Endothelial cell of umbilical vein (primary cell): ENCODE data around the gene PAXX. TPM values are rescaled to one million over a fixed set of nuclear protein-coding genes. Genes with fewer than 3 reads are reported as not detected.

ENCODE experiments used
- BruUV-seq: library from RNA; stranded (reverse); fragments of 400-500 nt; replicated peaks from 2 replicates; lab custom pipeline; 2021; lab: Mats Ljungman, UMichigan
- CTCF ChIA-PET: fragments of 300-600, 350-600 bp; sonication (Branson Sonifier 250); formaldehyde crosslinking; loops from one replicate; lab custom pipeline; 2021; ENCODE audit warnings: antibody characterized with exemption, inconsistent platforms; lab: Charles Lee
- POLR2A ChIA-PET: fragments of 300-600, 350-600 bp; sonication (Branson Sonifier 250); formaldehyde crosslinking; loops from one replicate; lab custom pipeline; 2021; ENCODE audit warnings: antibody characterized with exemption, inconsistent platforms; lab: Charles Lee
- DNase-seq: peaks from one replicate; pipeline ENCODE4 v3.0.0-alpha.2; 2011; ENCODE audit warnings: low read depth, low spot score
- FAIRE-seq: peaks from 2 replicates; lab custom pipeline; 2011; peaks lifted over from hg19 to GRCh38; lab: Jason Lieb, UNC
- H2AFZ ChIP-seq: 2 replicates; pipeline ENCODE4 v1.6.0; 2012; ENCODE audit warnings: low read depth, low read length, control low read depth, inconsistent platforms
- H3K27ac ChIP-seq: 2 replicates; pipeline ENCODE4 v1.5.1; 2011; ENCODE audit warnings: low read depth, mild to moderate bottlenecking, control low read depth, low read length, moderate library complexity; ENCODE audit not compliant: insufficient read depth
- H3K27me3 ChIP-seq, 2 experiments: 2 replicates each; pipeline versions ENCODE4 v1.6.0 to v1.6.1; 2011; ENCODE audit warnings: low read length in 2 of 2, mixed read lengths in 1 of 2; ENCODE audit not compliant: control insufficient read depth in 2 of 2, insufficient read depth in 2 of 2
- H3K36me3 ChIP-seq, 2 experiments: 2 replicates in 1 of 2; 3 replicates in 1 of 2; pipeline ENCODE4 v1.5.1; 2011; ENCODE audit warnings: low read length in 2 of 2, mild to moderate bottlenecking in 1 of 2, moderate library complexity in 1 of 2; ENCODE audit not compliant: control insufficient read depth in 2 of 2, insufficient read depth in 2 of 2; ENCODE audit errors: extremely low read depth in 1 of 2
- H3K4me1 ChIP-seq: 3 replicates; pipeline ENCODE4 v1.5.1; 2011; ENCODE audit warnings: mild to moderate bottlenecking, low read length; ENCODE audit not compliant: control insufficient read depth, insufficient read depth; ENCODE audit errors: extremely low read depth
- H3K4me2 ChIP-seq: 2 replicates; pipeline ENCODE4 v1.6.1; 2011; ENCODE audit warnings: low read length, control low read depth, mixed read lengths; ENCODE audit not compliant: insufficient read depth
- H3K4me3 ChIP-seq, 3 experiments: fragments of 200-600 bp in 1 of 3; sonication (generic), shearing (Covaris generic) in 1 of 3; replicated peaks in 1 of 3; 2 replicates each; pipeline ENCODE4 v1.5.1; 2011 to 2016; ENCODE audit warnings: control low read depth in 3 of 3, low read length in 3 of 3, mild to moderate bottlenecking in 2 of 3, inconsistent platforms in 1 of 3, low read depth in 1 of 3, moderate library complexity in 1 of 3; ENCODE audit not compliant: insufficient read depth in 1 of 3
- H3K79me2 ChIP-seq: 2 replicates; pipeline ENCODE4 v1.6.0; 2012; ENCODE audit warnings: low read length, inconsistent platforms; ENCODE audit not compliant: control insufficient read depth, insufficient read depth
- H3K9ac ChIP-seq: replicated peaks from 2 replicates; pipeline ENCODE3; 2011; ENCODE audit warnings: low read length, control low read depth; ENCODE audit not compliant: insufficient read depth; ENCODE audit errors: extremely low read depth
- H3K9me1 ChIP-seq: replicated peaks from 3 replicates; pipeline ENCODE4 v1.6.0; 2011; ENCODE audit warnings: mild to moderate bottlenecking, low read length; ENCODE audit not compliant: control insufficient read depth, insufficient read depth; ENCODE audit errors: extremely low read depth
- H3K9me3 ChIP-seq: replicated peaks from 2 replicates; pipeline ENCODE4 v1.5.1; 2012; ENCODE audit warnings: low read length, inconsistent platforms; ENCODE audit not compliant: control insufficient read depth, insufficient read depth
- H4K20me1 ChIP-seq: replicated peaks from 2 replicates; pipeline ENCODE3; 2011; ENCODE audit warnings: mild to moderate bottlenecking, low read length; ENCODE audit not compliant: control insufficient read depth, insufficient read depth; ENCODE audit errors: extremely low read depth
- EZH2 ChIP-seq: IDR thresholded peaks from 2 replicates; pipeline ENCODE4 v1.6.1; 2012; ENCODE audit warnings: borderline replicate concordance, low read depth, mild to moderate bottlenecking, moderate library complexity, low read length, inconsistent platforms; ENCODE audit not compliant: severe bottlenecking
- FOS ChIP-seq: IDR thresholded peaks from 2 replicates; pipeline ENCODE4 v1.6.1; 2011; ENCODE audit warnings: mild to moderate bottlenecking, low read length, moderate library complexity, borderline replicate concordance; ENCODE audit not compliant: insufficient read depth
- GATA2 ChIP-seq: IDR thresholded peaks from 2 replicates; pipeline ENCODE4 v1.7.0; 2011; ENCODE audit warnings: low read depth, mild to moderate bottlenecking, moderate library complexity, mixed read lengths, low read length; ENCODE audit not compliant: insufficient read length, insufficient read depth
- JUN ChIP-seq: IDR thresholded peaks from 2 replicates; pipeline ENCODE4 v1.6.1; 2011; ENCODE audit warnings: borderline replicate concordance, low read depth; ENCODE audit not compliant: insufficient read length, insufficient read depth
- MYC ChIP-seq: IDR thresholded peaks from one replicate; pipeline ENCODE4 v1.6.1; 2011; ENCODE audit warnings: mild to moderate bottlenecking, low read depth, low read length
- POLR2A ChIP-seq: IDR thresholded peaks from 2 replicates; pipeline ENCODE4 v1.6.1; 2012; ENCODE audit warnings: low read depth, mild to moderate bottlenecking, control low read depth, low read length
- POLR2AphosphoS5 ChIP-seq: IDR thresholded peaks from 2 replicates; pipeline ENCODE4 v1.6.1; 2012; ENCODE audit warnings: low read depth, mild to moderate bottlenecking, control low read depth, low read length, moderate library complexity; ENCODE audit not compliant: insufficient read depth
- dilution Hi-C: fragments of 300-500 bp; cut with MboI; formaldehyde crosslinking; loops from one replicate; pipeline ENCODE4 v1.15.0; 2019; ENCODE audit warnings: low sequenced_read_pairs; ENCODE audit not compliant: extremely low pct_ligation_motif_present
- intact Hi-C: fragments of 100-400 bp; cut with micrococcal nuclease; formaldehyde crosslinking; loops from one replicate; pipeline ENCODE4 v1.10.0; 2022
- polyA plus RNA-seq, 4 experiments: library from polyadenylated mRNA; depleted of rRNA in 3 of 4; stranded (reverse) in 3 of 4; unstranded in 1 of 4; fragments of >200 nt; gene quantifications; 2 replicates each; pipeline versions ENCODE4 v1.2.1 to v1.2.3, GENCODE V29; 2011 to 2012; ENCODE audit warnings: missing spikeins in 1 of 4
- total RNA-seq: library from RNA; stranded (reverse); gene quantifications from 2 replicates; pipeline ENCODE4 v1.2.3, GENCODE V29; 2021
- TF ChIP-seq, protein P1 (sequence below), 2 donors: IDR thresholded peaks; 1 replicate in 1 of 2; 2 replicates in 1 of 2; pipeline ENCODE4 v1.5.1; 2011; ENCODE audit warnings: low read length in 2 of 2, mild to moderate bottlenecking in 2 of 2, moderate library complexity in 2 of 2, control low read depth in 1 of 2, inconsistent platforms in 1 of 2, low read depth in 1 of 2; ENCODE audit not compliant: insufficient read depth in 1 of 2; ENCODE audit errors: extremely low read depth in 1 of 2
- TF ChIP-seq, protein P2 (sequence below): IDR thresholded peaks from 2 replicates; pipeline ENCODE4 v1.6.1; 2011; ENCODE audit not compliant: insufficient read depth, insufficient read length

PAXX gene
- total and polyA plus RNA-seq, 2 donors (not counting 3 experiments of a cell fraction or from before 2014, with no cell fraction given) = 34.0 to 35.0 TPM

DNA sequence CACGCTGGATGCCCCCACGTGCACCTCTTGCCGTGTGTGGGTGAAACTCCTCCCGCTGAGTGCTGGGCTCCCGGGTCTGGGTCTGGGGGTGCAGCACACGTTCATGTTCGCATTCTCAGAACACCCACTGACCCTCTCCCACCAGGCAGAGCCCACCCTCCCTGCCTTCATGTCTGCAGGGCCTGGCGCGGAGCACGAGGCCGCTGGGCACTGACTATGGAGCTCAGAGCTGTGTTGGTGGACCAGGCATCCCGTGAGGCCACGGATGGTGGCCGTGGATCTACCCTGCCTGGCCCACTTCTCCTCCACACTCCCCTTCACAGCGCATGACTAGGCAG is 31.3 kb upstream of the PAXX start:
- H3K4me1 ChIP-seq = no peaks in the 10 kb centered on the region
- no peaks in the 10 kb centered on the region for H3K36me3 ChIP-seq
- H3K9me1 ChIP-seq = no peaks in the 10 kb centered on the region
- intact Hi-C loops (no loop called here), dilution Hi-C loops (no loop called here)
- FAIRE-seq (no peak), DNase-seq (no peak)
- TF ChIP-seq GATA2 (no peak), FOS (no peak), JUN (no peak), POLR2AphosphoS5 (no peak), MYC (no peak), EZH2 (no peak), POLR2A (no peak)
- TF ChIP-seq, protein P1, sequence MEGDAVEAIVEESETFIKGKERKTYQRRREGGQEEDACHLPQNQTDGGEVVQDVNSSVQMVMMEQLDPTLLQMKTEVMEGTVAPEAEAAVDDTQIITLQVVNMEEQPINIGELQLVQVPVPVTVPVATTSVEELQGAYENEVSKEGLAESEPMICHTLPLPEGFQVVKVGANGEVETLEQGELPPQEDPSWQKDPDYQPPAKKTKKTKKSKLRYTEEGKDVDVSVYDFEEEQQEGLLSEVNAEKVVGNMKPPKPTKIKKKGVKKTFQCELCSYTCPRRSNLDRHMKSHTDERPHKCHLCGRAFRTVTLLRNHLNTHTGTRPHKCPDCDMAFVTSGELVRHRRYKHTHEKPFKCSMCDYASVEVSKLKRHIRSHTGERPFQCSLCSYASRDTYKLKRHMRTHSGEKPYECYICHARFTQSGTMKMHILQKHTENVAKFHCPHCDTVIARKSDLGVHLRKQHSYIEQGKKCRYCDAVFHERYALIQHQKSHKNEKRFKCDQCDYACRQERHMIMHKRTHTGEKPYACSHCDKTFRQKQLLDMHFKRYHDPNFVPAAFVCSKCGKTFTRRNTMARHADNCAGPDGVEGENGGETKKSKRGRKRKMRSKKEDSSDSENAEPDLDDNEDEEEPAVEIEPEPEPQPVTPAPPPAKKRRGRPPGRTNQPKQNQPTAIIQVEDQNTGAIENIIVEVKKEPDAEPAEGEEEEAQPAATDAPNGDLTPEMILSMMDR (IDR thresholded peaks at IDR 0.05; ENCODE audit: extremely low read depth in 1 of 2, insufficient read depth in 1 of 2, low read depth in 1 of 2, low read length in 2 of 2) = no peak
- TF ChIP-seq, protein P2, sequence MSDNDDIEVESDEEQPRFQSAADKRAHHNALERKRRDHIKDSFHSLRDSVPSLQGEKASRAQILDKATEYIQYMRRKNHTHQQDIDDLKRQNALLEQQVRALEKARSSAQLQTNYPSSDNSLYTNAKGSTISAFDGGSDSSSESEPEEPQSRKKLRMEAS = no peak
- POLR2A ChIA-PET = no interaction called here
- no TSS peak for BruUV-seq
- no peaks in the 10 kb centered on the region for H3K79me2 ChIP-seq
- H2AFZ ChIP-seq = no peak overlapping the region
- no peaks in the 10 kb centered on the region for H4K20me1 ChIP-seq
- H3K4me2 ChIP-seq = no peak overlapping the region
- no peaks in the 10 kb centered on the region for H3K9me3 ChIP-seq
- CTCF ChIA-PET = no interaction called here
- H3K9ac ChIP-seq = no peak overlapping the region
- no peak overlapping the region for H3K4me3 ChIP-seq
- H3K27me3 ChIP-seq = no peaks in the 10 kb centered on the region
- no peak overlapping the region for H3K27ac ChIP-seq
